GM21825 (cell line): ENCODE measurements around the gene SLC6A19.
"Not testable (repeated sequence)": the region's sequence is repeated elsewhere in the genome, so short reads cannot be mapped to it uniquely, and the experiment has no call there.

Experiments used
- ATAC-seq: cut with Tn5 transposase; IDR thresholded peaks from one replicate; pipeline ENCODE4 v1.9.1; 2021; ENCODE audit warnings: mild to moderate bottlenecking, moderate library complexity; ENCODE audit not compliant: unreplicated experiment

The SLC6A19 gene

DNA sequence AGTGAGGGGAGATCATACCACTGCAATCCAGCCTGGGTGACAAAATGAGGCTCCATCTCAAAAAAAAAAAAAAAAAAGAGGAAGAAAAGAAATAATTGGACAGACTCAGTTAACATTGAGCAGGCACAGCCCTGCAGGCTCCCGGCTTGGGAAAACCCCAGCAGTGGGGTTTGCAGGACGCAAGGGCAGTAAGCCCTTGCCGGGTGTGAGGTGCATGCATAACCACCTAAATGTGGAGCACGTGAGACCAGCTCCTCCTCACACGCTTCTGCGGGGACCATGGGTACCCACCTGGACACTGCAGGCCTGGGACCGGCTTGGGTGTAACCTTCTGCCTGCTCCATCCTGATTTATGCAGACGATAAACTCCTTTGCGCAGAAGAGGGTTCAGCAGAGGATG, 19.0 kb downstream of the SLC6A19 start:
- ATAC-seq: no peak

GRCh38 chr5:1220831-1221230, 19.4 kb downstream of the SLC6A19 start:
- no peak for ATAC-seq

DNA sequence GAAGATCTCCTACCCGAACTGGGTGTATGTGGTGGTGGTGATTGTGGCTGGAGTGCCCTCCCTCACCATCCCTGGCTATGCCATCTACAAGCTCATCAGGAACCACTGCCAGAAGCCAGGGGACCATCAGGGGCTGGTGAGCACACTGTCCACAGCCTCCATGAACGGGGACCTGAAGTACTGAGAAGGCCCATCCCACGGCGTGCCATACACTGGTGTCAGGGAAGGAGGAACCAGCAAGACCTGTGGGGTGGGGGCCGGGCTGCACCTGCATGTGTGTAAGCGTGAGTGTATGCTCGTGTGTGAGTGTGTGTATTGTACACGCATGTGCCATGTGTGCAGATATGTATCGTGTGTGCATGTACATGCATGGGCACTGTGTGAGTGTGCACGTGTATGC, 20.3 kb downstream of the SLC6A19 start:
- no peak for ATAC-seq

GRCh38 chr5:1222147-1222546, 20.8 kb downstream of the SLC6A19 start:
- no peak for ATAC-seq

- ATAC-seq: no peak
These were observed 21.4 kb downstream of the SLC6A19 start for GRCh38 chr5:1222621-1223277.

GRCh38 chr5:1223278-1223670, 21.9 kb downstream of the SLC6A19 start:
- ATAC-seq: no peak

DNA sequence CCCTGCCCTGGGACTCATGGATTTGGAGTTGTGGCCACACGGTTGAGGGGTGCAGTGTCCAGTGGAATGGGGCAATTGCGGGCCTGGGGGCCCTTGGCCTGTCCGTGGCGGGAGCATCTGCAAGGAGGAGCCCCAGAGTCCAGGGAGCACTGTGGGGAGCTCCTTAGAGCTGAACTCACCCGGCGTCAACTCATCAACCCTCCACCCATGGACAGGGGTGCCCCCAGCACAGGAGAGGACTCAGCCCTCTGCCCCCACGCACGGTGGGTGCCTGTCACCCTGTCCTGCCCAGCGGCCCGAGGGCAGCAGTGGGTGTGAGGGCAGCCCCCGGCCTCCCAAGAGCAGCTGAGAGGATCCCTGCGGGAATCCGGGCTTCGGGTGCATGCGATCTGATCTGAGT, 23.2 kb downstream of the SLC6A19 start:
- ATAC-seq: no peak

DNA sequence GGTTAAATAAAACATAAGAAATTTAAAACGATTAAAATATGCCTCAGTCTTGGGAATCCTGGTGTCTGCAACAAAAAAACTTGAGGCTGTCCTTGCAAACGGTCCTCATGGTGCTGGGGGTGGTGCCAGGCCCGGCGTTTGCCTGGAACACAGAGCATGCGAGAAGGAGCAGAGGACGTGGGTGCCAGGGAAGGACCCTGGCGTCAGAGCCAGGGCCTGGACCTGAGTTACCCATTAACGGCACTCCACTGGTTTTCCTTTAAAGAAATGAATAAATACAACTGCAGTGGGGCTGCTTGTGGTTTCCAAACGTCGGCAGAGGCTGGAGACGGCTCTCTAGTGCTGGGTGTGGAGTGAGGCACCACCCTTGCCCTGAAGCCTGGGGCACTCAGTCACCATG, 23.7 kb downstream of the SLC6A19 start, which contains the start of gene SLC6A18:
Gene SLC6A18, plus strand, starts transcription at position 301 of the 400 bp plus-strand sequence. Its CDS starts 97 bp downstream, at position 398.
- no peak for ATAC-seq

- ATAC-seq: no peak
These were observed 24.8 kb downstream of the SLC6A19 start for GRCh38 chr5:1226231-1226630.

DNA sequence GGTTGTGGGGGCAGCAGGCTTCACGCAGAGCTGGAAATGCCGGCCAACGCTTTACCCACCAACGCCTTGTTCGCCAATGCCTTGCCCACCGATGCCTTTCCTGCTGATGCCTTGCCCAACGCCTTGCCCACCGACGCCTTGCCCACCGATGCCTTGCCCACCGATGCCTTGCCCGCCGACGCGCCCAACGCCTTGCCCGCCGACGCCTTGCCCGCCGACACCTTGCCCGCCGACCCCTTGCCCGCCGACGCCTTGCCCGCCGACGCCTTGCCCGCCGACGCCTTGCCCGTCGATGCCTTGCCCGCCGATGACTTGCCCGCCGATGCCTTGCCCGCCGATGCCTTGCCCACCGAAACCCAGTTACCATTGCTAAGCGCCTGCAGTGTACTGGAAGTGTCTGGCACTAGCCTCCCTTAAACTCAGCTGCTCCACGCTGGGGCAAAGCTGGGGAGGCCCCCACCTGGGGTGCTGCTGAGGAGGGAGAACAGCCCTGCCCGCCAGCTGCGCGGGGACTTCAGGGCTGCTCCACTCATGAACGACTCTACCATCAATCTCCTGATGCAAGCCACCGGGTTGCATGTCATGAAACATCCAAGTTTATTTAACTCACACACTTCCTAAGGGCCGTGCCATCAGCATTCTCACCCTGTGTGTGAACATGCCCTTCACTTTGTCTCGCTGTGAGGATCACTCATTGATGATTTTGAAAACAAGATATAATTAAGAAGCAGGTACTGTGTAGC, 25.6 kb downstream of the SLC6A19 start:
- no peak for ATAC-seq

DNA sequence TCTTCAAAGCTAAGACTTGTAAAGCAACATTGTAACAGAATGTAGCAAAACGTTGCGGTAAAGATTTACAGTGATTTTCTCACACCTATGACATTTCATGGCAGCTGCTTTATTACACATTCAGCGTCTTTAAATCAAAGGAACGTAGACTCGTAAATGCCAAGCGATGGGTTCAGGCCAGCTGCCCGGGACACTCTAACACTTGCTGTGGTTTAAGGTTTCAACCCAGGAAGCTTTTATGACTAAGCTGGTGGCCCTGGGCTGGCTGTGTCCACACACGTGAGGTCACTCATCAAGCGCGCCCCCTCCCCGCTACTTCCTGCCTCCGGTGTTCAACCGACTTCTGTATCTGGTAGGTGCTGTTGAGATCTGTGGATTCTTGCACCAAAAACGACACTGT, 26.3 kb downstream of the SLC6A19 start:
- ATAC-seq: no peak

DNA sequence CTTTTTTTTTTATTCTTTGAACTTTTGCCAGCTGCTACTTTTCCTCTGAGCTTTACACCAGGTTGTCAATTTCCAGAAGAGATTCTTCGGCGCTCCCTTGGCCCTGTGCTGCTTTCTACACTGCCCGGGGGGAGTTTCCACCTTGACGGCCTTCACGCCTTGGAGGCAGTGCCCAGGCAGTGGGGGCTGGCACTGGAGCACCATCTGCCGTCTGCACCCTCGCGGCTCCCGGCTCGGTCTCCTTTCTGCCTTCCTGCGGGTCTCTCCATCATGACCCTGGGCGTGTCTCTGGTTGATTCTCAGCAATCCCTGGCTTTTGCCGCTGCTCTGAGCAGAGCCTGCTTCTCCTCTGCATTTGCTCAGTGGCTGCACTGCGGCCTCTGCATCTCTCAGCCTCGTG, 26.7 kb downstream of the SLC6A19 start:
- ATAC-seq: no peak

DNA sequence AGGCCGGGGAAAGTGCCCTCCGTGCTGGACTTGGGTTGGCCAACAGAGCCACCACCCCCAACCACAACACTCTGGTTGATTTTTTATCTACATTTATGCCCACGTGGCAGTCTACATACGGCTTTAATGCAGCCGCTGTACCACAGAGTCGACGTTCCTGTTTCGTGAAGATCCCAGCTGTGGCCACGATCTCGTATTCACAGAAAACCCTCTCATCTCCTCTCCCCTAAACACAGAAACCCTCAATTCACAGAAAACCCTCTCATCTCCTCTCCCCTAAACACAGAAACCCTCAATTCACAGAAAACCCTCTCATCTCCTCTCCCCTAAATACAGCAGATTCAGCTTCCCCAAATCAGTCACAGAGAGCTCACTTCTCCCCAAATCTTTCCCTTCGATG, 27.6 kb downstream of the SLC6A19 start:
- not testable (repeated sequence) for ATAC-seq

GRCh38 chr5:1229822-1230221, 28.4 kb downstream of the SLC6A19 start:
- no peak for ATAC-seq

DNA sequence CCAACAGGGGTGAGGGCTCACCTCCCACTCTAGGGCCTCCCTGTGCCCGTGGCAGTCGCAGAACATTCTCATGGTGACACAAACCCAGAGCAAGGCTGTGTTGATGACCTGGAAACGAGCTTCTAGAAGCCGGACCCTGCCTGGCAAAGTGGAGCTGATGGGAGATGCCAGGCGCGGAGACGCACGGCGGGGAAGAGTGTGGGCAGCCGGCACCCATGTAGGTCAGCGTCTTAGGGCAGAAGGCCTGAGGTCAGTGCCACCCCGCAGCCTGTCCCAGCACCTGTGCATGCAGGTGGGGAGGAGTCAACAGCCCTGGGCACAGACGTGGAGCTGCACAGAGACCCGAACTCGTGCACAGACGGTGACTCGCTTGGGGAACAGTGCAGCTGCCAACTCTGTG, 29.2 kb downstream of the SLC6A19 start:
- no peak for ATAC-seq

DNA sequence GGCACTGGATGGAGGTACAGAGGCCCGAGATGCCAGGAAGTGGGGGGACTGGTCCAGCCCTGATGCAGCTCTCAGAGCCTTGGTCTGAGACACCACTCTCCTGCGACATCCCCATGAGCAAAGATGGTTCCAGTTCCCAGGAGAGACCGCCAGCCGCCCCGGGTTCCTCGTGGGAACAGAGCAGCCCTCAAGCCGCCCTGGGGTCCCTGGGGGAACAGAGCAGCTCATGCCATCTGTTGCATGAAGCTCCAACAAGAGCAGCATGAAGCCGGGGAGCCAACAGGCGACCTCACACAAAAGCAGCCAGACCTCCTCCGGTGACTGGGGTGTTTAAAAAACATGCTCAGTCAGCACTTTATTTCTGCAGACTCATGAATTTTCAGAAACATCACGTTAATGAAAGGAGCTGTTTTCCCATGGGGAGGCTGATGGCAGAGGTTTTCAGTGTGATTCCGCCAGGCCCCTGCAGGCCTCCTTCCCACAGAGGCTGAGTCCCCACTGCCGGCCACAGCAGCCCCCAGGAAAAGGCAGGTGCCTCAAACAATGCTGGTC, 30.0 kb downstream of the SLC6A19 start:
- ATAC-seq: no peak

GRCh38 chr5:1232780-1233179, 31.4 kb downstream of the SLC6A19 start:
- ATAC-seq: no peak

- ATAC-seq: no peak
These were observed 34.0 kb downstream of the SLC6A19 start for GRCh38 chr5:1235379-1235778.

DNA sequence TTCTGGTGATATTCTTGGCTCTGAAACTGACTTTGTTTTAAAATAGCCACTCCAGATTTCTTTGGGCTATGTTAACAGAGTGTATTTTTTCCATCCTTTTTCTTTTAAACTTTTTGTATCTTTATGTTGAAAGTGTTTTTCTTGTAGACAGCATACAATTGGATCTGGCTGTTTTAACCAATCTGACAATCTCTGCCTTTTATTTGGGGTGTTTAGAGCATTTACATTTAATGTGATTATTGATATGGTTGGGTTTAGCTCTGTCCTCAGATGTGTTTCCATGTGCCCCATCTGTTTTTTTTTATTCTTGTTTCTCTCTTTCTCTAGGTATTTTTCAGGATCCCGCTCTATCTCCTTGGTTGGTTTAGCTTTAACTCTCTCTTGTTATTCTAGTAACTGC, 34.4 kb downstream of the SLC6A19 start:
- ATAC-seq: no peak

DNA sequence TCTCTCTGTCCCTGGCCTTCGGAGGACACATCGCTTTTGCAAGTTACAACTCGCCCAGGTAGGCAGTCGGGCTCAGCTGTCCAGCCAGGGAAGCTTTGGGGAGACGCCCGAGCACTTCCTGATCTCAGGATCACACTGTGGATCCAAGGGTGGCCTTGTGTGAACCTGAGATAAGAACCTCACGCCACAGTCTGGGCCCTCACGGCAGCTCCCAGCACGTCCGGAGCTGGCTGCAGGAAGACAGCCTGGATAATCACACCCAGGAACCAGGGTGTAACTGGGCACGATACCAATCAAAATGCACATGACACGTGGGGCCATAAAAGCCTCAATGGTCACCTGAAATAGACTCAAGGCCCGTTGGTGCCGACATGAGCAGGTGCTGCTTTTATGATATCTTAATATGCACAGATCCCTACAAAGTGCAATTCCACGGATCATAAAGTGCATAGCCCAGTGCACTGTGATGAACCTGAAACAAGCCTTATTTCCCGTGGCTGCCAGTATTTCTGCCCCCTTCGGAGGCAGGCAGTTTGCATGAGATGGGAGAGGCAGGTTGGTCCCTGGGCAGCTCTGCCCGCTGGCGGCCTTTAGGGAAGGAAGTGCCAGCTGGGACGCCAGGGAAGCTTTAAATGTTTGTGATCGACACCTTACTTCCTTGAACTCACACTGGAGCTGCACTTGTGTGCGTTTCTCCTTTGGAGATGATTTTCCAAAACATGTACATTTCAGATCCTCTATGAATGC, 38.3 kb downstream of the SLC6A19 start:
- no peak for ATAC-seq

DNA sequence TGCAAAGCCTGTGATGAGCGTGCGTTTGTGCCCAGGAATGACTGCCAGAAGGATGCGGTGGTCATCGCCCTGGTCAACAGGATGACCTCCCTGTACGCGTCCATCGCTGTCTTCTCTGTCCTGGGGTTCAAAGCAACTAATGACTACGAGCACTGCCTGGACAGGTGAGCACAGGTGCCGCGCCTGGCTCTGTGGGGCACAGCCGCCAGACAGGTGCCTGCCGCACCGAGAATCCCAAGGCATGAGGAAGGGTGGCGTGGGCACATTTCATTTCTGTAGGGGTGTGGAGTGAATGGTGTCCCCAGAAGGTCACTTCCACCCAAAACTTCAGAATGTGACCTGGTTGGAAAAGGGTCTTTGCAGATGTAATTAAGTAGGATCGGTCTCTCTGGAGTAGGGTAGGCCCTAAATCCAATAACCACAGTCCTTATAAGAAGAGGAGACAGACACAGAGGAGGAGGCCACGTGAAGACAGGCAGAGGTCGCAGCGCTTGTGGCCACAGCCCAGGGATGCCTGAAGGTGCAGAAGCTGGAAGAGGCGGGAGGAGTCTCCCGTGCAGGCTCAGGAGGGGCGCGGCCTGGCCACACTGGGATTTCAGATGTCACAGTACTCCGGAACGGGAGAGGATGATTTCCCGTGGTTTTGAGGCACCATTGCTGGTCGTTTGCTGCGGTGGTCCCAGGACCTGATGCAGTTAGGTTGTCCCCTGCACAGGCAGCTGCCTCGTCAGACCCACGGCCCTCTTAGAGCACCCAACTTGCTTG, 39.3 kb downstream of the SLC6A19 start:
- no peak for ATAC-seq
